SK-N-SH treated with all-trans-retinoic acid at 6 μM for 48 hours (cell line): ENCODE data around the gene ADAMTSL1.

Source experiments
- ATAC-seq: fragments of 200-7000 bp; cut with Tn5 transposase; 3 replicates; pipeline ENCODE4 v1.9.1; 2020; ENCODE audit warnings: mild to moderate bottlenecking, moderate library complexity
- BACH2 ChIP-seq: fragments of 250-450 bp; sonication (Bioruptor Pico); IDR thresholded peaks from 2 replicates; pipeline ENCODE4 v1.9.0; 2021; ENCODE audit warnings: mild to moderate bottlenecking, borderline replicate concordance
- CSDC2 ChIP-seq: fragments of 250-450 bp; sonication (Bioruptor Pico); IDR thresholded peaks from 2 replicates; pipeline ENCODE4 v1.5.0; 2020; ENCODE audit warnings: mild to moderate bottlenecking, moderate library complexity
- ESRRG ChIP-seq: fragments of 250-450 bp; sonication (Bioruptor Pico); IDR thresholded peaks from 2 replicates; pipeline ENCODE4 v1.6.1; 2021; ENCODE audit warnings: mild to moderate bottlenecking
- ISL1 ChIP-seq: fragments of 250-450 bp; sonication (Bioruptor Pico); IDR thresholded peaks from 2 replicates; pipeline ENCODE4 v2.1.2; 2022; ENCODE audit warnings: mild to moderate bottlenecking, moderate library complexity
- OSR1 ChIP-seq: fragments of 250-450 bp; sonication (Bioruptor Pico); IDR thresholded peaks from 2 replicates; pipeline ENCODE4 v1.8.0; 2022; ENCODE audit warnings: moderate library complexity, mild to moderate bottlenecking, inconsistent platforms
- PATZ1 ChIP-seq: fragments of 250-450 bp; sonication (Bioruptor Pico); IDR thresholded peaks from 2 replicates; pipeline ENCODE4 v1.8.0; 2020; ENCODE audit warnings: mild to moderate bottlenecking, moderate library complexity, borderline replicate concordance
- PPARA ChIP-seq: fragments of 250-450 bp; sonication (Bioruptor Pico); IDR thresholded peaks from 2 replicates; pipeline ENCODE4 v1.5.0; 2020; ENCODE audit warnings: mild to moderate bottlenecking, borderline replicate concordance
- SNAI2 ChIP-seq: fragments of 250-450 bp; sonication (Bioruptor Pico); IDR thresholded peaks from 2 replicates; pipeline ENCODE4 v1.5.0; 2020; ENCODE audit warnings: mild to moderate bottlenecking, moderate library complexity
- TCF4 ChIP-seq: fragments of 250-450 bp; sonication (Bioruptor Pico); IDR thresholded peaks from 2 replicates; pipeline ENCODE4 v1.8.0; 2021; ENCODE audit warnings: mild to moderate bottlenecking, moderate library complexity, borderline replicate concordance
- TOX ChIP-seq: fragments of 250-450 bp; sonication (Bioruptor Pico); IDR thresholded peaks from 2 replicates; pipeline ENCODE4 v1.8.0; 2021; ENCODE audit warnings: mild to moderate bottlenecking, moderate library complexity, borderline replicate concordance
- ZC3H10 ChIP-seq: fragments of 250-450 bp; sonication (Bioruptor Pico); IDR thresholded peaks from 2 replicates; pipeline ENCODE4 v1.5.1; 2021; ENCODE audit warnings: mild to moderate bottlenecking, moderate library complexity
- ZFP3 ChIP-seq: fragments of 250-450 bp; sonication (Bioruptor Pico); IDR thresholded peaks from 2 replicates; pipeline ENCODE4 v1.5.0; 2020; ENCODE audit warnings: mild to moderate bottlenecking, moderate library complexity
- ZFP30 ChIP-seq: fragments of 450-650 bp; formaldehyde crosslinking; IDR thresholded peaks from 2 replicates; pipeline ENCODE4 v1.5.0; 2022; ENCODE audit warnings: mild to moderate bottlenecking, moderate library complexity
- ZNF70 ChIP-seq: fragments of 450-650 bp; formaldehyde crosslinking; IDR thresholded peaks from 2 replicates; pipeline ENCODE4 v1.5.0; 2020; ENCODE audit warnings: mild to moderate bottlenecking, moderate library complexity
- ZNF8 ChIP-seq: fragments of 450-650 bp; formaldehyde crosslinking; IDR thresholded peaks from 2 replicates; pipeline ENCODE4 v1.5.0; 2020; ENCODE audit warnings: mild to moderate bottlenecking, moderate library complexity
- TF ChIP-seq, protein P1 (sequence below): fragments of 250-450 bp; sonication (Bioruptor Pico); IDR thresholded peaks from 2 replicates; pipeline ENCODE4 v1.5.1; 2021; ENCODE audit warnings: mild to moderate bottlenecking, moderate library complexity
- TF ChIP-seq, protein P2 (sequence below): fragments of 250-450 bp; sonication (Bioruptor Pico); IDR thresholded peaks from 2 replicates; pipeline ENCODE4 v1.5.1; 2020; ENCODE audit warnings: low read depth, mild to moderate bottlenecking, moderate library complexity
- TF ChIP-seq, protein P3 (sequence below): fragments of 250-450 bp; sonication (Bioruptor Pico); IDR thresholded peaks from 2 replicates; pipeline ENCODE4 v1.5.0; 2020; ENCODE audit warnings: mild to moderate bottlenecking, moderate library complexity

ADAMTSL1 gene

GRCh38 chr9:18910435-18910834, 436.5 kb downstream of the ADAMTSL1 start (continued):
- TF ChIP-seq PATZ1 (no peak), ESRRG (CRISPR knock-in tag) (no peak), SNAI2 (no peak)
- TF ChIP-seq, protein P1, sequence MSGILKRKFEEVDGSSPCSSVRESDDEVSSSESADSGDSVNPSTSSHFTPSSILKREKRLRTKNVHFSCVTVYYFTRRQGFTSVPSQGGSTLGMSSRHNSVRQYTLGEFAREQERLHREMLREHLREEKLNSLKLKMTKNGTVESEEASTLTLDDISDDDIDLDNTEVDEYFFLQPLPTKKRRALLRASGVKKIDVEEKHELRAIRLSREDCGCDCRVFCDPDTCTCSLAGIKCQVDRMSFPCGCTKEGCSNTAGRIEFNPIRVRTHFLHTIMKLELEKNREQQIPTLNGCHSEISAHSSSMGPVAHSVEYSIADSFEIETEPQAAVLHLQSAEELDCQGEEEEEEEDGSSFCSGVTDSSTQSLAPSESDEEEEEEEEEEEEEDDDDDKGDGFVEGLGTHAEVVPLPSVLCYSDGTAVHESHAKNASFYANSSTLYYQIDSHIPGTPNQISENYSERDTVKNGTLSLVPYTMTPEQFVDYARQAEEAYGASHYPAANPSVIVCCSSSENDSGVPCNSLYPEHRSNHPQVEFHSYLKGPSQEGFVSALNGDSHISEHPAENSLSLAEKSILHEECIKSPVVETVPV (CRISPR knock-in tag) = no peak

DNA sequence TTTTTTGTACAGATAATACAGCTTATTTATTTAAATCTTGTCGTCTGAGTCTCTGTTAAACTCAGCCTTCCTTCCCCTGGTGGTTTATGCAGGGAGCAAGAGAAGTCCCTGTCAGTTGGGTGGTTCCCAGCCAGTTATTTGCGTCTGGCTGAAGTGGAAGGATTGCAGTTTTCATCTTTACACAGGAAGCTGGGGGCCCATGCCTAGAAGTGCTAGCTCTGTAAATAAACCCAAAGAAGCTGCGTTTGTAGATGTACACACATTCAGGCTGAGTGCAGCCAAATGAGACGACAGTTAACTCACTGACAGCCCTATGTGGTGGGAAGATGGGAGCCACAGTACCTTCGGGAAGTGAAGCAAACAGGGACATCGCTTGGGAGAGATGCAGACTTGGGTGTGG, 437.0 kb downstream of the ADAMTSL1 start:
- ATAC-seq = no peak
- TF ChIP-seq SNAI2 (no peak), CSDC2 (CRISPR knock-in tag) (no peak), ZFP30 (CRISPR knock-in tag) (no peak), PPARA (CRISPR knock-in tag) (no peak), ZNF70 (CRISPR knock-in tag) (no peak), PATZ1 (no peak), OSR1 (CRISPR knock-in tag) (no peak), ZC3H10 (CRISPR knock-in tag) (no peak), ZFP3 (CRISPR knock-in tag) (no peak), ISL1 (CRISPR knock-in tag) (no peak), TOX (CRISPR knock-in tag) (no peak)
- TF ChIP-seq, protein P2, sequence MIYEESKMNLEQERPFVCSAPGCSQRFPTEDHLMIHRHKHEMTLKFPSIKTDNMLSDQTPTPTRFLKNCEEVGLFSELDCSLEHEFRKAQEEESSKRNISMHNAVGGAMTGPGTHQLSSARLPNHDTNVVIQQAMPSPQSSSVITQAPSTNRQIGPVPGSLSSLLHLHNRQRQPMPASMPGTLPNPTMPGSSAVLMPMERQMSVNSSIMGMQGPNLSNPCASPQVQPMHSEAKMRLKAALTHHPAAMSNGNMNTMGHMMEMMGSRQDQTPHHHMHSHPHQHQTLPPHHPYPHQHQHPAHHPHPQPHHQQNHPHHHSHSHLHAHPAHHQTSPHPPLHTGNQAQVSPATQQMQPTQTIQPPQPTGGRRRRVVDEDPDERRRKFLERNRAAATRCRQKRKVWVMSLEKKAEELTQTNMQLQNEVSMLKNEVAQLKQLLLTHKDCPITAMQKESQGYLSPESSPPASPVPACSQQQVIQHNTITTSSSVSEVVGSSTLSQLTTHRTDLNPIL (CRISPR knock-in tag) = no peak
- TF ChIP-seq, protein P1 (CRISPR knock-in tag) = no peak

DNA sequence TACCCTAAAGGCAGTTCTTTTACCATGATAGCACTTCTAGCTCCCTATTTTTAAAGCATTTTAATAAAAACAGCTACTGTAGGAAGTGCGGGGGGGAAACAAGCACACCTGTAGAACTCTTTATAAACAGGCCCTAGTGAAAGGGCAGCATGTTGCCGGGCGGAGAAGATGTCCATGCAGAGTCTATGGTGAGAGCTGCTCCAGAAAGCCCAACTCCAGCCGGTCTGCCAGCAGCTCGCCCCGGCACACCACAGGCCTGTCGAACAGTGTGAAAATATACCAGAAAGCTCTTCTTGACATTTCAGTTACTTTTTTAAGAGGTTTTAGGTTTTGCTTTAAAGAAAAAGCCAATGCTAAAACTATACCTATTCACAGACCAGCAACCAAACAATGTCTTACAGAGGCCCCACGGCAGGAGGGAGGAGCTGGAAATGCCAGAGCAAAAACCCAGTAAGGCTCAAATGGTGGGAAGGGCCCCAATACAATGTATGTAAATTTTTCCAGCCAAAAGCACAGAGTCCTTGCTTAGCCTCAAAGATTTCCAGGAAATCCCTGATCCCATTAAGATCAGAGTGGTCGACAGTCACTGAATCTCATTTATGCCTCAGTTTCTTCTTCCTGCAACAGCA, 437.9 kb downstream of the ADAMTSL1 start:
- ATAC-seq = no peak

More for the DNA sequence above, 437.9 kb downstream of the ADAMTSL1 start:
- TF ChIP-seq PATZ1 = no peak
- no peak for TF ChIP-seq OSR1 (CRISPR knock-in tag)
- TF ChIP-seq SNAI2 = no peak
- no peak for TF ChIP-seq CSDC2 (CRISPR knock-in tag)
- TF ChIP-seq ZFP3 (CRISPR knock-in tag) = no peak
- TF ChIP-seq ISL1 (CRISPR knock-in tag) = no peak
- no peak for TF ChIP-seq TOX (CRISPR knock-in tag)
- no peak for TF ChIP-seq ZNF8 (CRISPR knock-in tag)
- TF ChIP-seq, protein P1 (CRISPR knock-in tag) = no peak
- TF ChIP-seq ZC3H10 (CRISPR knock-in tag) = no peak
- TF ChIP-seq BACH2 (CRISPR knock-in tag) = no peak
- TF ChIP-seq, protein P3, sequence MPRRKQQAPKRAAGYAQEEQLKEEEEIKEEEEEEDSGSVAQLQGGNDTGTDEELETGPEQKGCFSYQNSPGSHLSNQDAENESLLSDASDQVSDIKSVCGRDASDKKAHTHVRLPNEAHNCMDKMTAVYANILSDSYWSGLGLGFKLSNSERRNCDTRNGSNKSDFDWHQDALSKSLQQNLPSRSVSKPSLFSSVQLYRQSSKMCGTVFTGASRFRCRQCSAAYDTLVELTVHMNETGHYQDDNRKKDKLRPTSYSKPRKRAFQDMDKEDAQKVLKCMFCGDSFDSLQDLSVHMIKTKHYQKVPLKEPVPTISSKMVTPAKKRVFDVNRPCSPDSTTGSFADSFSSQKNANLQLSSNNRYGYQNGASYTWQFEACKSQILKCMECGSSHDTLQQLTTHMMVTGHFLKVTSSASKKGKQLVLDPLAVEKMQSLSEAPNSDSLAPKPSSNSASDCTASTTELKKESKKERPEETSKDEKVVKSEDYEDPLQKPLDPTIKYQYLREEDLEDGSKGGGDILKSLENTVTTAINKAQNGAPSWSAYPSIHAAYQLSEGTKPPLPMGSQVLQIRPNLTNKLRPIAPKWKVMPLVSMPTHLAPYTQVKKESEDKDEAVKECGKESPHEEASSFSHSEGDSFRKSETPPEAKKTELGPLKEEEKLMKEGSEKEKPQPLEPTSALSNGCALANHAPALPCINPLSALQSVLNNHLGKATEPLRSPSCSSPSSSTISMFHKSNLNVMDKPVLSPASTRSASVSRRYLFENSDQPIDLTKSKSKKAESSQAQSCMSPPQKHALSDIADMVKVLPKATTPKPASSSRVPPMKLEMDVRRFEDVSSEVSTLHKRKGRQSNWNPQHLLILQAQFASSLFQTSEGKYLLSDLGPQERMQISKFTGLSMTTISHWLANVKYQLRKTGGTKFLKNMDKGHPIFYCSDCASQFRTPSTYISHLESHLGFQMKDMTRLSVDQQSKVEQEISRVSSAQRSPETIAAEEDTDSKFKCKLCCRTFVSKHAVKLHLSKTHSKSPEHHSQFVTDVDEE (CRISPR knock-in tag) = no peak
- no peak for TF ChIP-seq TCF4 (CRISPR knock-in tag)
